ENCODE results near the gene RRP7A.
"Not testable (repeated sequence)": the region's sequence is repeated elsewhere in the genome, so short reads cannot be mapped to it uniquely, and the experiment has no call there.

DNA sequence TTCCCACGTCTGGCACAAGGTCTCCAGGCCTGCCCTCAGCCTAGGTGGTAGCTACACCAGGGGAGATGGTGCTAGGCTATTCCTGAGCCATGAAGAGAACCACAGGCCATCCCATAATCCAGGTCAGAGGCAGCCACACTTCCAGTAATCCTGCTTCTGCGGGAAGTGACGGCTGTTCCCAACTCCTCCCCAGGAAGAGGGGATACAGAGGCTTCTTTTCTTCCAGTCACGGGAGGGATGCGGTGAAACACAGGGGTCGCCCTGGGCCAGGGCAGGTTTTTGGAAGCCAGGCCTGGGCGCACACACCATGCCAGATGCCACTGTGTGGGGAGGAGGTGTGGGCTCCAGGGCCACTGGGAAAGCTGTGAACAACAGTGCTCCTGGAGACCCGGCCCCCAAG, 4.3 kb downstream of the RRP7A start:
- not testable (repeated sequence) for TF ChIP-seq EZH2 (IDR thresholded peaks at IDR 0.05; ENCODE audit: borderline replicate concordance, low read depth, low read length, severe bottlenecking); POLR2A (IDR thresholded peaks at IDR 0.05; ENCODE audit: low read depth, low read length)
